Measurements from ENCODE around the gene PRKN.

- TF ChIP-seq CTCF (IDR thresholded peaks at IDR 0.05; ENCODE audit: low read length) (no peak), EZH2 (optimal IDR thresholded peaks at IDR 0.05; ENCODE audit: low read depth, low read length) (no peak)
Observed at GRCh38 chr6:162679681-162680080, 47.9 kb downstream of the PRKN start.
